Measurements from ENCODE around the gene ADIRF.
"Not testable (repeated sequence)": the region's sequence is repeated elsewhere in the genome, so short reads cannot be mapped to it uniquely, and the experiment has no call there.

The ADIRF gene

GRCh38 chr10:86968271-86968993 lies at the start of gene ADIRF:
Gene ADIRF, plus strand, starts transcription at chr10:86968482. Its CDS starts 63 bp downstream, at chr10:86968545.
- peak; percentile 10 for DNase-seq (ENCODE audit: low spot score)

GRCh38 chr10:86922553-86922961 lies 45.7 kb upstream of the ADIRF start:
- DNase-seq (ENCODE audit: low spot score): no peak

GRCh38 chr10:86929468-86930380 lies 38.6 kb upstream of the ADIRF start:
- DNase-seq (ENCODE audit: low spot score): no peak

DNA sequence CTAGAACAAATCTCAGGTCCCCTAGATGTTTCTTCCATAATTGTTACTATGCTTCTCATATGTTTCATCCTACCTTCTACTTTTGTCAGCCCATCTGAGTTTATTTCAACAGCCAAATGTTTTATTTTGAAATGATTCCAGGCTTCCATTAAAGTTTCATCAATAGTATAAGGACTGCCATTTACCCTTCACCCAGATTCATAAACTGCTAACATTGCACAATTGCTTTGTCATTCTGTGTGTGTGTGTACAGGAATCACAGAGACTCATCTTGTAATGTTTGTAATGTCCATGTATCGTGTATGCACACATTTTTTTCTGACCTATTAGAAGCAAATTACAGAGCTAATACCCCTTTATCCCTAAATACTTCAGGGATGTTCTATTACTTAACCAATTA lies 36.4 kb upstream of the ADIRF start:
- no peak for DNase-seq (ENCODE audit: low spot score)

DNA sequence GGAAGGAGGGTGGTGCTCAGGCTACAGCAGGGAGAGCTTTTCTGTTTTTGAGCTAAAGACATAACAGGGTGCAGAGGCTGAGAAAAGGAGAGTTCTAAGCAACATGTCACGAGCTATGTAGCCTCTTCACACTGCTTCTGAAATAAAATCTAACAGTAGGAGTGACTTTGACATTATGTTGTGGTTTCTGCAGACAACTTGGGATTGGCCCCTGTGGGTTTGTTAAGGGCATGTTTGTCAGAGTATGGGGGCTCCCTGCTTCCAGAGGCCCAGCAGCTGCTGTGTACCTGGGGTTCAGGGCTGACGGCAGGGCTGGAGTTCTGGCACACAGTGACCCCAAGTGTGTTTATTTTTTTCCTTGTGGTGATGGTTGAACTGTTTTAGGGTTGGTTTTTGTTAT lies 35.6 kb upstream of the ADIRF start:
- DNase-seq (ENCODE audit: low spot score): no peak

- not testable (repeated sequence) for DNase-seq (ENCODE audit: low spot score)
Observed at GRCh38 chr10:86934162-86934711, 34.0 kb upstream of the ADIRF start.

DNA sequence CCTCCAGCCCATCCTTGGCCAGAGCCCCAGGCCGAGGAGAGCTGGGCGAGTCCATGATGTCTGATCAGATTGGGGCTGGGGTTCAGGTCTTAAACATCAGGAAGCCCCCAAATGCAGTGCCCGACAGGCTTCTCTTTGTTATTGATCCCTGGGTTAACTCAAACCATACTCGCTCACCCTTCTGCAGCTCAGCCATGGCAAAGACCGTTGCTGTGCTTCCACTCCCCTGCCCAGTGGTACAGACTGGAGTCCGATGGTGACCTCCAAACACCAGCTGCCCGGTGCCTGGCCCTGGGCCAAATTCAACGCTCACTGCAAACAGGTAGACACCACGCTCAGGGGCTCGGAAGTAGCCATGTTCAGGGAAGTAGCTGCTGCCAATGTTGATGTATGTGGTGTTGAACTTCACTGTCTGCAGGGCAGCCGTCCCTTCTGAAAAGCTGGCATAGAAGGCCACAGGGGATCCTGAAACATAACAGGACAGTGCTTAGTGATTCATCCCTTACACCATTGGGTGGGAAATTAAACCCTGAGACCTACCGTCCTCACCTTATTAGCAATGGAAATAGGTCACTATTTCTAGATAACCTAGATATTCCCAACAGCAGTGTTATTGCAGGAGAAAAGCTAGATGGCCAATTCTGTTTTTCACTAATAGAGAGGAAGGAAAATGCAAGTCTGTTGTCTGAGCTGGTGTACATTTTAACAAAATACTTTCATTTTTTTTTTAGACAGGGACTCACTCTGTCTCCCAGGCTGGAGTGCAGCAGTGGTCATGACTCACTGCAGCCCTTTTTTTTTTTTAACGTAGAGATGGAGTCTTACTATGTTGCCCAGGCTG lies 31.4 kb upstream of the ADIRF start:
- no peak for DNase-seq (ENCODE audit: low spot score)

GRCh38 chr10:86937502-86938154 lies 30.7 kb upstream of the ADIRF start:
- DNase-seq (ENCODE audit: low spot score): no peak

- DNase-seq (ENCODE audit: low spot score): no peak
Observed at GRCh38 chr10:86938260-86938659, 30.0 kb upstream of the ADIRF start.

DNA sequence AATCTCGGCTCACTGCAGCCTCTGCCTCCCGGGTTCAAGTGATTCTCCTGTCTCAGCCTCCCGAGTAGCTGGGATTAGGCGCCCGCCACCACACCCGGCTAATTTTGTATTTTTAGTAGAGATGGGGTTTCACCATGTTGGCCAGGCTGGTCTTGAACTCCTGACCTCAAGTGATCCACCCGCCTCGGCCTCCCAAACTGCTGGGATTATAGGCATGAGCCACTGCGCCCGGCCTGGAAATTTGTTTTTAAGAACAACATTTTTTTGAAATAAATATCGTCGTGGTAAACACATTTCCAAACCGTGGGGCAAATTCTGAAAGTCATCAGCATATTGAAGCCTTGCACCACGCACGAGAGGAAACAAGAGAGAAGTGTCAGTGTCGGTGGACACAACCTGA lies 28.2 kb upstream of the ADIRF start:
- DNase-seq (ENCODE audit: low spot score): not testable (repeated sequence)

DNA sequence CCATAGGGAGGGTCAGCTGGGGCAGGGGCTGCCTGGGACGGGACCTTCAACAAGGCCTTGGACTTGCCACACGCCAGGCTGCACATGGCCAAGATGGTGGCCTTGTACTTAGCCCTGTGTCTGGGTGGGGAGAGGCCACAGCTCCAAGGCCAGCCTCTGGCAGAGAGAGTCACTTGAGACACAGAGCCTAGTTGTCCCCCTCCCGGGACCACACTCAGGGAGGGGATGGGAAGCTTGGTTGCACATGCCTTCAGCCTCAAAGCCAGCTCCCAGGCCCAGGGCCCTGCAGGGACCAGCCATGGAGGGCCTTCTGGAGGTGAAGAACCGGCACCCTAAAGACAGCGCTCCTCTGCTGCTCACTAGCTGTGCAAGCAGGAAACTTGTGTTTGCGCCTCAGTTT lies 27.6 kb upstream of the ADIRF start:
- no peak for DNase-seq (ENCODE audit: low spot score)

DNA sequence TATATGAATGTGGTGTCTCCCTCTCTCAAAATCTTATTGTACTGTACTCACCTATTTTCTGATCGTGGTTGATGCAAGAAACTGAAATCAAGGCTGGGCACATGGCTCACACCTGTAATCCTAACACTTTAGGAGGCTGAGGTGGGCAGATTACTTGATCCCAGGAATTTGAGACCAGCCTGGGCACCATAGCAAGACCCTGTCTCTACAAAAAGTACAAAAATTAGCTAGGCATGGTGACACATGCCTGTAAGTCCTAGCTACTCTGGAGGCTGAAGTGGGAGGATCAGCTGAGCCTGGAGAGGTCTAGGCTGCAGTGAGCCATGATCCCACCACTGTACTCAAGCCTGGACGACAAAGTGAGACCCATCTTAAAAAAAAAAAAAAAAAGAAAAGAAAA lies 26.9 kb upstream of the ADIRF start:
- DNase-seq (ENCODE audit: low spot score): no peak

DNA sequence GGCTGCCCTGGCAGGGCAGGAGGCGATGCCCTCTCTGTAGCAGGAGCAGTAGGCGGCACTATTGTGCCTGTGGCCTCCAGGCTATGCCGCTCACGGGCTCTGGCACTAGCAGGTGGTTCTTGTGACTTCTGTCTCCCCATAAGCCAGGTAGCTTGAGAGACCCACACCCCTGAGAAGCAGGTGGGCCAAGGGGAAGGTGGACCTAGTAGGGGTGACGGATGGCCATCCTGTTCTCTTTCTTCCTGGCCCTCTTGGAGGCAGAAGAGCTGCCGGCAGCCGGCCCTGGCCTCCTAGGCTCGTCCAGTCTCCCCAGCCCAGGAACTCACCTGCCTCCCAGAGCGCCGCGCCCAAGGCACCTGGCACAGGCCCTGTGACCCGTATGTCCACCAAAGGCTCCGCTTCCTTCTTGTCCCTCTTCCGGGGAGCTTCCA lies 26.3 kb upstream of the ADIRF start:
- no peak for DNase-seq (ENCODE audit: low spot score)

DNA sequence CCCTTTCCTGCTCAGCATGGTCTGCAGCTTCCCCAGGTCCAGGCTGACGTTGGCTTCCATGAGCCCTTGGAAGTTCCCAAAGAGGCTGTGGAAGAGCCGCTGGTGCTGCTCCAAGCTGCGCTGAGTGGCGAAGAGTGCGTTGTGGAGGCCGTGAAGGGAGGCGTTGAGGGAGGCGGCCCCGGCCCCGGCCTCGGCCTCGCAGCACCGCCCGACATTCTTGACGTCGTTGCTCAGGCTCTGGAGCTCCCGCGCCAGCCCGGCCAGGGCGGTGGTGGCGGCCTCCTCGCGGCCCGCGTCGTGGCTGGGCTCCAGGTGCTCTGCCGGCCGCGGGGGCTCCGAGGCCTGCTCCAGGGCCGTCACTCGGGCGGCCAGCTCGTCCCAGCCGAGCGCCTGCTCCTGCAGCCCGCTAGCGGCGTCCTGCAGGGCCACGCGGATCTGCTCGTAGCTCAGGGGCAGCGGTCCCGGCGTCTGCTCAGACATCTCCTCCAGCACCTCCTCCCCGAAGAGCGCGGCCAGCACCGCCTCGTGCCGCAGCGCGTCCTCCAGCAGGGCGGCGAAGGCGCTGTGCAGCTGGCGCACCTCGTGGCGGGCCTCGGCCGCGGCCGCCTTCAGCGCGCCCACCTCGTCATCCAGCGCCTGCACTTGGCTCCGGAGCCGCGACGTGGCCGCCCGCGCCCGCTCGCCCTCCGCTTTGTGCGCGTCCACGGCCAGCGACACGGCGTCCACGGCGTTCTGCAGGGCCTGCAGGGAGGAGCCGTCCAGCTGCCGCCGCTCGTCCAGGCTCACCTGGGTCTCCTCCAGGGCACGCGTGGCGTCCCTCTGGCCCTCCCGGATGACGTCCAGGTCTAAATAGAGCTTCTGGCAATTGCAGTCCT lies 25.6 kb upstream of the ADIRF start:
- no peak for DNase-seq (ENCODE audit: low spot score)

GRCh38 chr10:86943316-86944030 lies 24.8 kb upstream of the ADIRF start:
- no peak for DNase-seq (ENCODE audit: low spot score)

GRCh38 chr10:86944031-86944419 lies 24.3 kb upstream of the ADIRF start:
- no peak for DNase-seq (ENCODE audit: low spot score)

- DNase-seq (ENCODE audit: low spot score): no peak
Observed at GRCh38 chr10:86944471-86944870, 23.8 kb upstream of the ADIRF start.

DNA sequence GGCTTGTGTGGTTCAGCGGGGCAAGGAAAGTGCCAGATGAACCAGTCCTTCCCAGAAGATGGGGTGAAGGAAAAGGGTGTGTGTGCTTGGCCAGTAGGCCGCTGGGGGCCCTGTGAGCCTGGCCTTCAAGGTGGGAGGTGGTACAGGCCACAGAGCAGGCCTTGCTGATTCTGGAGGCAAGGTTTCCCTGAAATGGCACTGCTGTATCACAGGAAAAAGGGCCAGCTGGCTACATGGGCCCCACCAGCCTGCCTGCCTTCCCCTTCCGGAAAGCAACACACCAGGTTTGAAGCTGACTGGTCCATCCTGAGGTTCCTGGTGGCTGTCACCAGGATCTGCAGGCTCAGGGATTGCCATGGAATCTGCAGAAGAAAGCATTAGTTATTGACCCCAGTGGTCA lies 23.4 kb upstream of the ADIRF start:
- no peak for DNase-seq (ENCODE audit: low spot score)

- no peak for DNase-seq (ENCODE audit: low spot score)
Observed at GRCh38 chr10:86945361-86946212, 22.7 kb upstream of the ADIRF start.

Measured in CD4-positive, alpha-beta T cell treated with Interleukin-2 at 100 ng/mL for 4 hours (primary cell).